GM12801 (cell line): Measurements from ENCODE around the gene PACC1.

Experiments used
- TF ChIP-seq, protein P1 (sequence below): IDR thresholded peaks from one replicate; pipeline ENCODE4 v1.5.1; 2011; ENCODE audit warnings: control low read depth; ENCODE audit not compliant: insufficient read length; ENCODE audit errors: extremely low read depth

PACC1 gene

DNA sequence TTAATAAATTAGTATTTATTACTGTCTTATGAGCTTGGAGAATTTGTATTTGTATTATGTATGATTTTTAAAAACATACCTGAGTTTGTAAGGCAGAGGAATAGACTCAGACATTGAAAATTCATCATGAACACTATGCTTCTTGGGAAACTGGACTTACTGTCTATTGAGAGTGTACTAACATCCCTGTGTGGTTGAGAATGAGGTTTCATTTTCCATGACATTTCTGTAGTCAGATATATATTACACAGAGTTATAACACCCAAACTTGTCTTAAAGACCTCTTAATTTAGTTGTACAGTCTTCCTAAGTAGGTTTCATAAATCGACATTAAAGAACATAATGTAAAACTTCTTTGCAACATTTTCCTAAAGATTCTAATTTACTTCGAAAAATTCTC, 99.5 kb downstream of the PACC1 start:
- TF ChIP-seq, protein P1, sequence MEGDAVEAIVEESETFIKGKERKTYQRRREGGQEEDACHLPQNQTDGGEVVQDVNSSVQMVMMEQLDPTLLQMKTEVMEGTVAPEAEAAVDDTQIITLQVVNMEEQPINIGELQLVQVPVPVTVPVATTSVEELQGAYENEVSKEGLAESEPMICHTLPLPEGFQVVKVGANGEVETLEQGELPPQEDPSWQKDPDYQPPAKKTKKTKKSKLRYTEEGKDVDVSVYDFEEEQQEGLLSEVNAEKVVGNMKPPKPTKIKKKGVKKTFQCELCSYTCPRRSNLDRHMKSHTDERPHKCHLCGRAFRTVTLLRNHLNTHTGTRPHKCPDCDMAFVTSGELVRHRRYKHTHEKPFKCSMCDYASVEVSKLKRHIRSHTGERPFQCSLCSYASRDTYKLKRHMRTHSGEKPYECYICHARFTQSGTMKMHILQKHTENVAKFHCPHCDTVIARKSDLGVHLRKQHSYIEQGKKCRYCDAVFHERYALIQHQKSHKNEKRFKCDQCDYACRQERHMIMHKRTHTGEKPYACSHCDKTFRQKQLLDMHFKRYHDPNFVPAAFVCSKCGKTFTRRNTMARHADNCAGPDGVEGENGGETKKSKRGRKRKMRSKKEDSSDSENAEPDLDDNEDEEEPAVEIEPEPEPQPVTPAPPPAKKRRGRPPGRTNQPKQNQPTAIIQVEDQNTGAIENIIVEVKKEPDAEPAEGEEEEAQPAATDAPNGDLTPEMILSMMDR: no peak
